ENCODE results near the gene RAB27B. TPM values are rescaled to one million over a fixed set of nuclear protein-coding genes. Genes with fewer than 3 reads are reported as not detected.
A peak's percentile ranks its signal among the peaks of the same experiment; 100 is the strongest.

RAB27B gene
- total RNA-seq, 1 donor from 2014 or later: 0.44 TPM

GRCh38 chr18:54904581-54904980, 76.3 kb downstream of the RAB27B start:
- no peak for DNase-seq (ENCODE audit: low read depth, low spot score)
- no peak for TF ChIP-seq CTCF (conservative IDR thresholded peaks at IDR 0.05)
- Mint-ChIP-seq H3K4me1 (no peaks in the 10 kb centered on the region), H3K9me3 (no peaks in the 10 kb centered on the region), H3K27me3 (ENCODE audit: low read depth) (no peaks in the 10 kb centered on the region), H3K36me3 (ENCODE audit: low read depth) (no peaks in the 10 kb centered on the region), H3K27ac (ENCODE audit: unreplicated experiment) (no peak overlapping the region), H3K4me3 (no peak overlapping the region)

- no peak for DNase-seq (ENCODE audit: low read depth, low spot score)
- Mint-ChIP-seq H3K36me3 (ENCODE audit: low read depth) (no peaks in the 10 kb centered on the region), H3K27ac (ENCODE audit: unreplicated experiment) (peak overlapping the region; percentile 54), H3K4me3 (no peak overlapping the region), H3K27me3 (ENCODE audit: low read depth) (no peaks in the 10 kb centered on the region), H3K4me1 (no peaks in the 10 kb centered on the region), H3K9me3 (no peaks in the 10 kb centered on the region)
- TF ChIP-seq CTCF (conservative IDR thresholded peaks at IDR 0.05): no peak
These were observed 77.4 kb downstream of the RAB27B start for GRCh38 chr18:54905629-54906028.

GRCh38 chr18:54906331-54907185, 78.3 kb downstream of the RAB27B start:
- DNase-seq (ENCODE audit: low read depth, low spot score): no peak
- no peak overlapping the region for H3K27ac Mint-ChIP-seq (ENCODE audit: unreplicated experiment)
- H3K4me3 Mint-ChIP-seq: no peak overlapping the region
- H3K36me3 Mint-ChIP-seq (ENCODE audit: low read depth): no peaks in the 10 kb centered on the region
- no peaks in the 10 kb centered on the region for H3K4me1 Mint-ChIP-seq
- H3K27me3 Mint-ChIP-seq (ENCODE audit: low read depth): no peaks in the 10 kb centered on the region
- no peak for TF ChIP-seq CTCF (conservative IDR thresholded peaks at IDR 0.05)
- H3K9me3 Mint-ChIP-seq: no peaks in the 10 kb centered on the region

GRCh38 chr18:54909538-54909937, 81.3 kb downstream of the RAB27B start:
- no peak overlapping the region for H3K27ac Mint-ChIP-seq (ENCODE audit: unreplicated experiment)
- no peaks in the 10 kb centered on the region for H3K27me3 Mint-ChIP-seq (ENCODE audit: low read depth)
- no peaks in the 10 kb centered on the region for H3K9me3 Mint-ChIP-seq
- no peaks in the 10 kb centered on the region for H3K36me3 Mint-ChIP-seq (ENCODE audit: low read depth)
- TF ChIP-seq CTCF (conservative IDR thresholded peaks at IDR 0.05): no peak
- H3K4me1 Mint-ChIP-seq: no peaks in the 10 kb centered on the region
- H3K4me3 Mint-ChIP-seq: no peak overlapping the region
- no peak for DNase-seq (ENCODE audit: low read depth, low spot score)

- Mint-ChIP-seq H3K27me3 (ENCODE audit: low read depth) (no peaks in the 10 kb centered on the region), H3K9me3 (no peaks in the 10 kb centered on the region), H3K36me3 (ENCODE audit: low read depth) (no peaks in the 10 kb centered on the region), H3K4me3 (no peak overlapping the region), H3K4me1 (no peaks in the 10 kb centered on the region), H3K27ac (ENCODE audit: unreplicated experiment) (no peak overlapping the region)
- no peak for DNase-seq (ENCODE audit: low read depth, low spot score)
- TF ChIP-seq CTCF (conservative IDR thresholded peaks at IDR 0.05): no peak
These were observed 82.1 kb downstream of the RAB27B start for GRCh38 chr18:54910161-54910919.

All from neural crest cell (in vitro differentiated cells).